Glutamatergic neuron (in vitro differentiated cells): Measurements from ENCODE around the gene PLEKHB1. TPM values are rescaled to one million over a fixed set of nuclear protein-coding genes. Genes with fewer than 3 reads are reported as not detected.

Experiments used
- DNase-seq: peaks from one replicate; pipeline ENCODE4 v3.0.0; 2022
- H3K27ac Mint-ChIP-seq: one replicate; pipeline ENCODE4 v1.8.0; 2020; ENCODE audit warnings: mild to moderate bottlenecking, mixed read lengths, inconsistent platforms; ENCODE audit not compliant: unreplicated experiment
- H3K27me3 Mint-ChIP-seq: one replicate; pipeline ENCODE4 v1.8.0; 2020; ENCODE audit warnings: mild to moderate bottlenecking, moderate library complexity, mixed read lengths, inconsistent platforms; ENCODE audit not compliant: unreplicated experiment
- H3K36me3 Mint-ChIP-seq: one replicate; pipeline ENCODE4 v1.8.0; 2020; ENCODE audit warnings: mild to moderate bottlenecking, mixed read lengths, inconsistent platforms; ENCODE audit not compliant: unreplicated experiment
- H3K4me1 Mint-ChIP-seq: one replicate; pipeline ENCODE4 v1.8.0; 2020; ENCODE audit warnings: mild to moderate bottlenecking, low read depth, mixed read lengths, inconsistent platforms; ENCODE audit not compliant: unreplicated experiment
- H3K4me3 Mint-ChIP-seq: one replicate; pipeline ENCODE4 v1.8.0; 2020; ENCODE audit warnings: mild to moderate bottlenecking, mixed read lengths, inconsistent platforms; ENCODE audit not compliant: unreplicated experiment
- H3K9me3 Mint-ChIP-seq: one replicate; pipeline ENCODE4 v1.8.0; 2020; ENCODE audit warnings: mild to moderate bottlenecking, moderate library complexity, mixed read lengths, inconsistent platforms; ENCODE audit not compliant: unreplicated experiment
- total RNA-seq: library from RNA; stranded (reverse); fragmentation: NEBNext Ultra II Directional; extraction: Animal tissue kit (Norgen Biotek cat#: 25700); gene quantifications from one replicate; pipeline ENCODE4 v1.2.1, GENCODE V29; 2021; ENCODE audit not compliant: unreplicated experiment
- TF ChIP-seq, protein P1 (sequence below): fragments of 200-600 bp; sonication (generic); IDR thresholded peaks from one replicate; pipeline ENCODE4 v1.5.0; 2021; ENCODE audit not compliant: partially characterized antibody, unreplicated experiment

Gene PLEKHB1
- total RNA-seq, 1 donor from 2014 or later, result 4.8 TPM

DNA sequence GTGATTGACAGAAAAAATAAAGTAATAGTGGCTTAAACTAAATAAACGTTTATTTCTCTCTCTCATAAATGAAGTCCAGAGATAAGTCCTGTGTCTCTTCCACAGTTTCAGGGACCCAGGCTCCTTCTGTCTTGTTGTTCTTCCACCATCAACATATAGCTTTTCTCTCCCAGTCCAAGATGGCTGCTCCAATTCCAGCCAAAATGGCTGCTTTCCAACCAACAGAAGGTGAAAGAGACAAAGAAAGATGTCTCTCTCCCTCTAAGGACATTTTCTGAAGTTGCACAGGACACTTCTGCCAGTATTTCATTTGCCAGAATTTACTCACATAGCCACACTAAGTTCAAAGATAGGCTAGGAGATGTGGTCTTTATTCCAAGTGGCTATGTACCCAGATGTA, 9.4 kb upstream of the PLEKHB1 start:
- H3K9me3 Mint-ChIP-seq, result peaks cover 1% of the 10 kb centered on the region

DNA sequence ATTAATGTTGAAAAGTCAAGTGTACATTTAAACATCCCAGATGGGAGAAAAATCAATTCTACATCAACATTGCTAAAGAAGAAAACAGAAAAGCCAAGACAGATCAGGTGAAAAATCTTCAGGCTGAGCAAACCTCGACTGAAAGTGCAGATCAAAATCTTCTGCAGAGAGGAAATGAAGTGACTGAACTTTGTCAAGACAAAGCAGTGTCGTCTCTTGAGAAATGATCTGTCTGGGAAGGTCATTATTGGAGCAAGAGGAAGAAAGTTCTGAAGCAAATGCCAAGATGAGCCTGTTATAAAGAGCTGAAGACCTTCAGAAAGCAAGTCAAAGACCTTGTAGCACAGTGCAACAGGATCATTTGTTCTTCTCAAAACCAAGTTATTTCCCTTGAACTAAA, 5.8 kb upstream of the PLEKHB1 start:
- no peaks in the 10 kb centered on the region for H3K4me1 Mint-ChIP-seq
- H3K27ac Mint-ChIP-seq, result no peak overlapping the region
- no peaks in the 10 kb centered on the region for H3K9me3 Mint-ChIP-seq
- DNase-seq, result no peak
- no peak overlapping the region for H3K4me3 Mint-ChIP-seq
- TF ChIP-seq, protein P1, sequence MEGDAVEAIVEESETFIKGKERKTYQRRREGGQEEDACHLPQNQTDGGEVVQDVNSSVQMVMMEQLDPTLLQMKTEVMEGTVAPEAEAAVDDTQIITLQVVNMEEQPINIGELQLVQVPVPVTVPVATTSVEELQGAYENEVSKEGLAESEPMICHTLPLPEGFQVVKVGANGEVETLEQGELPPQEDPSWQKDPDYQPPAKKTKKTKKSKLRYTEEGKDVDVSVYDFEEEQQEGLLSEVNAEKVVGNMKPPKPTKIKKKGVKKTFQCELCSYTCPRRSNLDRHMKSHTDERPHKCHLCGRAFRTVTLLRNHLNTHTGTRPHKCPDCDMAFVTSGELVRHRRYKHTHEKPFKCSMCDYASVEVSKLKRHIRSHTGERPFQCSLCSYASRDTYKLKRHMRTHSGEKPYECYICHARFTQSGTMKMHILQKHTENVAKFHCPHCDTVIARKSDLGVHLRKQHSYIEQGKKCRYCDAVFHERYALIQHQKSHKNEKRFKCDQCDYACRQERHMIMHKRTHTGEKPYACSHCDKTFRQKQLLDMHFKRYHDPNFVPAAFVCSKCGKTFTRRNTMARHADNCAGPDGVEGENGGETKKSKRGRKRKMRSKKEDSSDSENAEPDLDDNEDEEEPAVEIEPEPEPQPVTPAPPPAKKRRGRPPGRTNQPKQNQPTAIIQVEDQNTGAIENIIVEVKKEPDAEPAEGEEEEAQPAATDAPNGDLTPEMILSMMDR, result no peak
- H3K27me3 Mint-ChIP-seq, result no peaks in the 10 kb centered on the region
- H3K36me3 Mint-ChIP-seq, result no peaks in the 10 kb centered on the region

More for the DNA sequence above, 9.4 kb upstream of the PLEKHB1 start:
- Mint-ChIP-seq H3K27me3 (no peaks in the 10 kb centered on the region), H3K4me1 (no peaks in the 10 kb centered on the region), H3K27ac (no peak overlapping the region), H3K4me3 (no peak overlapping the region), H3K36me3 (no peaks in the 10 kb centered on the region)
- DNase-seq, result no peak
- TF ChIP-seq, protein P1, result no peak

DNA sequence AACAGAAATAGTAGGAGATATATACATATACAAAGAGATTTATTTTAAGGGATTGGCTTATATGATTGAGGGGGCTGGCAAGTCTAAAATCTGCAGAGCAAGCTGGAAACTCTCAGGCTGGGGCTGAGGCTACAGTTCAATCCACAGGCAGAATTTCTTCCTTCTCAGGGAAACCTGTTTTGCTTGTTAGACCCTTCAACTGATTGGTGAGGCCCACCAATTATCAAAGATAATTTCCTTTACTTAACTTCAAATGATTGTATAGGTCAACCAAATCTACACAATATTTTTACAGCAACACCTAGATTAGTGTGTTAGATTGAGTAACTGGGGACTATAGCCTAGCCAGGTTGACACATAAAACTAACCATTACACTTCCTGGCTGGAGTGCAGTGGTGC, 4.7 kb upstream of the PLEKHB1 start:
- H3K27me3 Mint-ChIP-seq, result peaks cover 2% of the 10 kb centered on the region
- DNase-seq, result no peak
- no peak overlapping the region for H3K4me3 Mint-ChIP-seq
- H3K9me3 Mint-ChIP-seq, result no peaks in the 10 kb centered on the region
- no peaks in the 10 kb centered on the region for H3K36me3 Mint-ChIP-seq
- no peak overlapping the region for H3K27ac Mint-ChIP-seq
- TF ChIP-seq, protein P1, result no peak
- H3K4me1 Mint-ChIP-seq, result peaks cover 3% of the 10 kb centered on the region

DNA sequence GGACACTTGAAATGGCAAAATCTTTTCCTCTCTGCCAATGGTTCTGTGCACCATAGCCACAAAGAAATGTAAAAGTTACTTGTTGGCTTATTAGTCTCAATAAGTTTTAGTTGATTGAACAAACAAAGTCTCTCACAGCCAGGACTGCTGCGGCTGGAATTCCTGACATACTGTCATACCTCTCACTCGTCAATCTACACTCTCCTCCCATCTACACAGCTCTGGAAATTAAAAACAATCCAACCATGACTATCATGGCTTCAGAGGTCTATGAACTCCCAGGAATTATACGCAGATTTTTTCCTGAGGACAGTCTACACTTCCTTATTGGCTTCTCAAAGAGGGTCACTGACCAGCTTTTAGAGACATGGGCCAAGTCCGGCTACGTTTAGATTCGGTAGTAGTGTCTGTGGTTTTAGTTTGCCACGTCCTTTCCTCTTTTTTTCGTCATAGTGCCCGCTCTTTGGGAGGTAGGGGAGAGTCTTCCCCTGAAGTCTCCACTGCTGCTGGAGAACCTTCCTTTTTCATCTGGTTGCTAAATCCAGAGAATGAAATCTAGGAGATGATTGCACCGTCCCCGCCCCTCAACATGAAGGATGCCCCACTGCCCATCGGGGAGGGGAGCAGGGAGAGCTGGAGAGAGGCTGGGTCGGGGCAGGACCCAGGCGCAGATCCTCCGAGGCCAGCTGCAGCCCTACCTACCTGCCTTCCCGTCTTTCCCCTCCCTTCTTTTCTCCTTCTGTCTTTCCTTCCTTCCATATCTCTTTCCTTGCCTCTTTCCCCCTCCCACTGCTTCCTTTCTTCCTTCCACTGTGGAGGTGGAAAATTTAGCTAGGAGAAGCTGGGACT, 1.0 kb upstream of the PLEKHB1 start:
- Mint-ChIP-seq H3K4me1 (peaks cover 8% of the 10 kb centered on the region), H3K4me3 (peak overlapping the region; percentile 74), H3K27me3 (peaks cover 4% of the 10 kb centered on the region), H3K9me3 (peaks cover 2% of the 10 kb centered on the region), H3K36me3 (no peaks in the 10 kb centered on the region), H3K27ac (no peak overlapping the region)
- no peak for DNase-seq
- TF ChIP-seq, protein P1, result no peak

DNA sequence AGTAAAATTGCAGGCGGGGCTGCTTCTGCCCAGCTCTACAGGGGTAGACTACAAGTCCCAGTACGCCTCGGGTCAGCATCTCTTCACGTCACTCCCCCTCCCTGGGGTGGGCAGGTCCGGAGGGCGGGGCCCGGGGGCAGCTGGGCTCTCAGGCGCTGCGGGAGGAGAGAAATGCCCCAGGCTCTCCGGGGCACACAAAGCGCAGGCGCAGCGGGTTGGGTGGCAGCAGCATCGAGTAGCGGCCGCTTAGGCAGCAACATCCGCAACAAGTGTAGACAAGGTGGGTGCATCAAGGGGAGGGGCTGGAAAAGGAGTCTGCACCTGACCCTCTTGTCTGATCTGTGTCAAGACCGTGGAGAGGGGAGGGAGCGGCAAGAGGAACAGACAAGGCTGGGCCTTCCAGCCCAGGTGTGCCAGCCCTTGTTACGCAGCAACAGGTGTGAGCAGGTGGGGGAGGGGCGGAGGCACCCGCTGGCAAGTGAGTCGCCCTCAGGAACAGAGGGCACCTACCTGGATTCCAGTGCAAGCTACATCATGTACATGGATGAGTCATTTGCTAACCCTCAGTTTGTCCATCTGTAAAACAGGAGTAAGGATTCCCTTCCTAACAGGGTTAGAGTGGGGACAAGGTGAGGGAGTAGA, 1.2 kb downstream of the PLEKHB1 start:
- peaks cover 8% of the 10 kb centered on the region for H3K4me1 Mint-ChIP-seq
- H3K36me3 Mint-ChIP-seq, result no peaks in the 10 kb centered on the region
- peaks cover 4% of the 10 kb centered on the region for H3K27me3 Mint-ChIP-seq
- peak; percentile 93 for DNase-seq
- peaks cover 3% of the 10 kb centered on the region for H3K9me3 Mint-ChIP-seq
- TF ChIP-seq, protein P1, result no peak
- H3K4me3 Mint-ChIP-seq, result peak overlapping the region; percentile 73
- no peak overlapping the region for H3K27ac Mint-ChIP-seq
